ENCODE data around the gene TMEM220.

The TMEM220 gene

DNA sequence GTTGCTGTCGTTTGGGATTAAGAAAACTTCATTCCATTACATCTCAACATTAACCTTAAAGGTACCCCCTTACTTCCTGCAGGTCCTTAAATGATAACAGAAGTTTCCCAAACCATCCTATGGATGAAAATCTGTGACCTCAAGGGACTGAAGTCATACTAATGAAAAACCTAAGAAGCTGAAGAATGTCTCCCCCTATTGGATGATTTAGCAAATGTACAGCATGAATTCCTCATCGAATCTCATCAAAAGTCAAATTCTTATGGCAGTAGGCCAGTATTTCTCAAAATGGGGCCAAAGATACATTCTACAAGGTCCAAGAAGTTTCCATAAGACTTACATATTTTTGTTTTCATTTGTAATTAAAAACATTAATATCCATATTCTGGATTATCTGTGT lies 46.0 kb downstream of the TMEM220 start:
- no peak overlapping the region for H3K4me3 ChIP-seq
- no peak overlapping the region for H3K27ac ChIP-seq

DNA sequence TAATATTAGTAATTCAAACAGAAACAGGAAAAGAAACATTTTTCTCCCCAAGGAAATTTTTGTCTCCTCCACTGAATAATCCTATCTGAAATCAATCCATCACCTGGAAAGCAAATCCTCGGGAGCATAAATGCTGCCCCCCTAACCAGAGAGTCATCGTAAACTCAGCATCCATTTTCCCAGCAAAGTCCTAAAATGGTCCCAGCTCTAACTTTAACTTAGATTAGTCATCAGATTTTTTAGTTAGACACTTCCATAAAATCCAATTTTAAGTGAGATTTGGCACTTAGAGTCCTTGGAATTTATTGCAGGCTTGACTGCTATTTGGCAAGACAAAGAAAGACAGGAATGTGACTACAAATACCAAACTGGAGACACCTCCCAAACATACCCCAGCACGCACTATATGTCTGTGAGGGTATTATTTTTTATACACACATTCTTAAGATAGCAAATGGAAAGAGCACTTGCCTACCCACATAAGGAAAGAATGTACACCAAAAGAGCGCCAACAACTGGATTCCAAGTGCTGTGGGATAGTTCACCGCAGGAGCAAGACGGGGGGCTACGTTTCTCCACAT lies 47.9 kb downstream of the TMEM220 start:
- no peak overlapping the region for H3K27ac ChIP-seq
- no peak overlapping the region for H3K4me3 ChIP-seq

DNA sequence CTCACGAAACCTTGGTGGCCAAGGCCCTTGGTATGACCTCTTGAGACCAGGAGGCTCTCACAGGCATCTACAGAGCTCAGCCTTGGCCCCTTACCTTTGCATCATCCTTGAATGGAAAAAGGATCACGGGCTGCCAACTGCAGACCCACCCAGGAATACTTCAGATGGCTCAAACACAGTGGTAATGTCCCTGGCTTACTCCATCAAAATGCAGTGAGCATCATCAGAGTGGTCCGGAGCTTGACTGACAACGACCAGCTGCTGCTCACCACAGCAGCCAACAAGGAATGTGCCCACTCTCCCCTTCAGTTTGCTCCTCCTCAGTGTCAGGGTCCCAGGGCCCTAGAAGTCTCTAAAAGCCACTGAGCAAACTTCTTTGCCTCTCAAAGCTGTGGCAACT lies 55.1 kb downstream of the TMEM220 start:
- no peak overlapping the region for H3K4me3 ChIP-seq
- H3K27ac ChIP-seq = no peak overlapping the region

DNA sequence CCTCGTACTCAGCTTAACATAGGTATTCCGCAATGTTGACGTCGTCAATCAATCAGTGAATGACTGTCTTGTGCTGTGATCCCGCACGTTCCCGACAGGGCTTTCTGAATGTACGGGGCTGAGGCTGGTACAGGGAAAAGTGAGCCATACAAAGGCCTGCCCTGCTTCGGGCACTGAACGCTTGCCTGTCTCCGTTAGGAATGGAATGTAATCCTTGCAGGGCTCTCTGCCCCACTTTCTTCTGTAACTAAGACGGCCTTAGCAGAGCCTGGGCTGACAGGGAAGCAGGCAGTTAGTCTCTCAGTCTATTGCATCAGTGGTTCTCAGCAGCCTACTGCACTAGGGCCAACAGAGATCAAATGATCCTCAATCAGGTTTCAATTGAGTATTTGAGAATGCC lies 56.5 kb downstream of the TMEM220 start:
- Histone ChIP-seq H3K27ac (no peak overlapping the region), H3K4me3 (no peak overlapping the region)

DNA sequence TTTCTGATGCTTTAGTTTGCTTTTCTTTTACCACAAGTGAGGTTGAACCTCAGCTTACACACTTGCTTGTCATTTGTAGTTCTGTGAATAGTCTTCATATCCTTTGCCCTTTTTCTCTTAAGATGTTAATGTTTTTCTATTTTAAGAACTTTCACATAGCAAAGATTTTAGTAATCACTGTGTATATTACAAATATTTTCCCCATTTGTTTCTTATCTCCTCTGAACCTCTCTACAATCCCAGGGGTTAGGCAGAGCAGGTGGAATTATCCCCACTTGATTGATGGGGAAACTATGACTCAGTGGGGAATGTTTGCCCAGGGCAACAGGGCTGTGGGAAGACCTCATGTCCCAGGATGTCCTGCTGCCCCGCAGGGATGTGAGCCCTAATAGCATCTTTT lies 61.0 kb downstream of the TMEM220 start:
- no peak overlapping the region for H3K27ac ChIP-seq

DNA sequence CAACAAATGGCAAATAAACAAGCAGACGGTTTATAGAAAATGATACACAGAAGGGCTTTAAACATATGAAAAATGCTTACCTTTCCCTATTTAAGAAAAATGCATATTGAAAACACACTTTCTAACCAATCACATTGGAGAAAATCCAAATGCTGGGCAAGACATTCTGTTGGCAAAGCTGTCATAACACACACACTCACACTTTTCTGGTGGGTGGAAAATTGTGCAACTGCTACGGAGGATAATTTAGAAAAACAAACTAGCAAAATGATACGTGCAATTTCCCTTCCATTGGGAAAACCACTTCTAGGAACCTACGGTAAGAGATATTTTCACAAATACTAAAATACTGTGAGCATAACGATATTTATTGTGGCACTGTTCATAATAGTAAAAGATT lies 62.9 kb downstream of the TMEM220 start:
- Histone ChIP-seq H3K27ac (no peak overlapping the region), H3K4me3 (no peak overlapping the region)

More for the DNA sequence above, 61.0 kb downstream of the TMEM220 start:
- no peak overlapping the region for H3K4me3 ChIP-seq

DNA sequence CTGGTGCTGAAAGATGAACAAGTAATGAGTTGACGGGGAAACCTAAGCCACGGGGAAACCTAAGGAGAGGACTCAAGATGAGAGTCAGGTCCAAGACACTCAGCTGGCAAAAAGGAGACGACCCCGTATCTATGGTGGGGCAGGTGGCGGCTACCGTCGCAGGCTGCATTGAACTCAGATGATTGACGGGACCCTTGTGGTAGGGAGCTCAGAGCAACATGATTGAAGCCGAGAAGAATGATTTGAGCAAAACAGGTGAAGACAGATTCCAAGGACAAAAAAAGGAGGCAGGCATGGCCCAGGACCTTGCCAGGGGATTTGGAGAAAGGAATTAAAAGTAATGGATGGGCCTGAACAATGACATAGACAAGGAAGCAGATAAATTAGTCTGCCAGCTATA lies 65.3 kb downstream of the TMEM220 start:
- H3K4me3 ChIP-seq = no peak overlapping the region

More for the DNA sequence above, 65.3 kb downstream of the TMEM220 start:
- no peak overlapping the region for H3K27ac ChIP-seq
